GM21390 (cell line): ENCODE results near the gene DGKE.
A peak's percentile ranks its signal among the peaks of the same experiment; 100 is the strongest.

Experiments
- ATAC-seq: cut with Tn5 transposase; IDR thresholded peaks from one replicate; pipeline ENCODE4 v1.9.1; 2021; ENCODE audit not compliant: unreplicated experiment

Gene DGKE

GRCh38 chr17:56812901-56813388, 21.0 kb upstream of the DGKE start:
- ATAC-seq, result no peak

- ATAC-seq, result no peak
Measured at GRCh38 chr17:56815711-56816110, 18.2 kb upstream of the DGKE start.

- no peak for ATAC-seq
Measured at GRCh38 chr17:56817066-56817465, 16.9 kb upstream of the DGKE start.

GRCh38 chr17:56819030-56819429, 14.9 kb upstream of the DGKE start:
- no peak for ATAC-seq

GRCh38 chr17:56819431-56820145, 14.4 kb upstream of the DGKE start:
- ATAC-seq, result peak; percentile 82

GRCh38 chr17:56820207-56820606, 13.7 kb upstream of the DGKE start:
- no peak for ATAC-seq

- no peak for ATAC-seq
Measured at GRCh38 chr17:56821847-56822534, 12.0 kb upstream of the DGKE start.

GRCh38 chr17:56822725-56823124, 11.2 kb upstream of the DGKE start:
- ATAC-seq, result no peak

GRCh38 chr17:56823848-56824247, 10.1 kb upstream of the DGKE start:
- no peak for ATAC-seq

GRCh38 chr17:56824503-56824902, 9.4 kb upstream of the DGKE start:
- ATAC-seq, result no peak

- ATAC-seq, result no peak
Measured at GRCh38 chr17:56826611-56827414, 7.1 kb upstream of the DGKE start.

- no peak for ATAC-seq
Measured at GRCh38 chr17:56830726-56831368, 3.1 kb upstream of the DGKE start.

GRCh38 chr17:56831369-56832095, 2.4 kb upstream of the DGKE start:
- ATAC-seq, result no peak

GRCh38 chr17:56832446-56832845, 1.5 kb upstream of the DGKE start:
- ATAC-seq, result no peak

- ATAC-seq, result peak; percentile 50
Measured at GRCh38 chr17:56833057-56833808, 718 bp upstream of the DGKE start.

- peak; percentile 27 for ATAC-seq
Measured at GRCh38 chr17:56834380-56835263, 671 bp downstream of the DGKE start.

GRCh38 chr17:56835264-56835585, 1.3 kb downstream of the DGKE start:
- no peak for ATAC-seq

- ATAC-seq, result no peak
Measured at GRCh38 chr17:56838687-56839086, 4.7 kb downstream of the DGKE start.

- ATAC-seq, result no peak
Measured at GRCh38 chr17:56842577-56842976, 8.6 kb downstream of the DGKE start.
